ENCODE data around the gene ARPC5L. TPM values are rescaled to one million over a fixed set of nuclear protein-coding genes. Genes with fewer than 3 reads are reported as not detected.

ARPC5L gene
- total and polyA plus RNA-seq, 2 of the 13 experiments (the other 11 are each of a cell fraction or from before 2014, with no cell fraction given) = 29.9 to 33.8 TPM

DNA sequence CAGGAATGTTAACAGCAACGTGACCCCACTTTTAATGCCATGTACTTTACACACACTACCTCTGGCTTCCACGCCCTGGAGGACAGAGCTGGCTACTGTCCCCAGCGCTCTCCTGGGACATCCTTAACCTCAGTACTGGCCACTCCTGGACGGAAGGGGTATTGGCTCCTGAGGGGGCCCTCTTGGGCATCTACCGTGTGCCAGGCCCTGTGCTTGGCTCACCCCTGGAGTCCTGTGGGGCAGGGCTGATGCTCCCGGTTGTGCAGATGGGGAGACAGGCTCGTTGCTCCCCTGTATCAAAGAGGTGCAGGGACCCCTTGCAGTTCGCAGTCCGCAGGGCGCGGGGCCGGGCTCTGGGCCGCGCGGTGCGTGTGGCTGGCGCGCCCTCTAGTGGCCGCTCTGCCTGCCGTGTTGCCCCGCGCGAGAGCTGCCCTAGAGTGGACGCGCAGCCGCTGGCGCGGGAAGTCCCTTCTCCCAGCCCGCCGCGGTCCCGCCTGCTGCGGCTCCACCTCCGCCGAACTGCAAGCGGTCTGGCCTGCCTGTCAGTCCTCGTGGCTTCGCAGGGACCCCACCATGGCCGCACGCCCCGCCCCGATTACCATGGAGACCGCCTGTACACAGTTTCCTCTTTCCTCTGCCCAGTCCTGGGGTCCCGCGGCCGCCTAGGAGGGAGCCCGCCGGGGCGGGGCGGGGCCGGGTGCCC lies 8.9 kb upstream of the ARPC5L start, which contains the start of gene WDR38 (continued):
- no peak for TF ChIP-seq TAF15 (IDR thresholded peaks at IDR 0.05; ENCODE audit: low read depth, low read length, poor library complexity, severe bottlenecking)
- TF ChIP-seq, protein P1, sequence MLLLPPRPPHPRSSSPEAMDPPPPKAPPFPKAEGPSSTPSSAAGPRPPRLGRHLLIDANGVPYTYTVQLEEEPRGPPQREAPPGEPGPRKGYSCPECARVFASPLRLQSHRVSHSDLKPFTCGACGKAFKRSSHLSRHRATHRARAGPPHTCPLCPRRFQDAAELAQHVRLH (CRISPR knock-in tag; IDR thresholded peaks at IDR 0.05; ENCODE audit: borderline replicate concordance, low read depth) = peak; percentile 75; the same call in 1 of the 2 replicates
- TF ChIP-seq HNRNPLL (IDR thresholded peaks at IDR 0.05; ENCODE audit: low read depth, low read length, poor library complexity, severe bottlenecking) = peak; percentile 33
- TF ChIP-seq SALL1 (CRISPR knock-in tag; IDR thresholded peaks at IDR 0.05) = peak; percentile 77
- TF ChIP-seq, protein P2, sequence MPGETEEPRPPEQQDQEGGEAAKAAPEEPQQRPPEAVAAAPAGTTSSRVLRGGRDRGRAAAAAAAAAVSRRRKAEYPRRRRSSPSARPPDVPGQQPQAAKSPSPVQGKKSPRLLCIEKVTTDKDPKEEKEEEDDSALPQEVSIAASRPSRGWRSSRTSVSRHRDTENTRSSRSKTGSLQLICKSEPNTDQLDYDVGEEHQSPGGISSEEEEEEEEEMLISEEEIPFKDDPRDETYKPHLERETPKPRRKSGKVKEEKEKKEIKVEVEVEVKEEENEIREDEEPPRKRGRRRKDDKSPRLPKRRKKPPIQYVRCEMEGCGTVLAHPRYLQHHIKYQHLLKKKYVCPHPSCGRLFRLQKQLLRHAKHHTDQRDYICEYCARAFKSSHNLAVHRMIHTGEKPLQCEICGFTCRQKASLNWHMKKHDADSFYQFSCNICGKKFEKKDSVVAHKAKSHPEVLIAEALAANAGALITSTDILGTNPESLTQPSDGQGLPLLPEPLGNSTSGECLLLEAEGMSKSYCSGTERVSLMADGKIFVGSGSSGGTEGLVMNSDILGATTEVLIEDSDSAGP (CRISPR knock-in tag; IDR thresholded peaks at IDR 0.05; ENCODE audit: borderline replicate concordance) = peak; percentile 86
- TF ChIP-seq, protein P3, sequence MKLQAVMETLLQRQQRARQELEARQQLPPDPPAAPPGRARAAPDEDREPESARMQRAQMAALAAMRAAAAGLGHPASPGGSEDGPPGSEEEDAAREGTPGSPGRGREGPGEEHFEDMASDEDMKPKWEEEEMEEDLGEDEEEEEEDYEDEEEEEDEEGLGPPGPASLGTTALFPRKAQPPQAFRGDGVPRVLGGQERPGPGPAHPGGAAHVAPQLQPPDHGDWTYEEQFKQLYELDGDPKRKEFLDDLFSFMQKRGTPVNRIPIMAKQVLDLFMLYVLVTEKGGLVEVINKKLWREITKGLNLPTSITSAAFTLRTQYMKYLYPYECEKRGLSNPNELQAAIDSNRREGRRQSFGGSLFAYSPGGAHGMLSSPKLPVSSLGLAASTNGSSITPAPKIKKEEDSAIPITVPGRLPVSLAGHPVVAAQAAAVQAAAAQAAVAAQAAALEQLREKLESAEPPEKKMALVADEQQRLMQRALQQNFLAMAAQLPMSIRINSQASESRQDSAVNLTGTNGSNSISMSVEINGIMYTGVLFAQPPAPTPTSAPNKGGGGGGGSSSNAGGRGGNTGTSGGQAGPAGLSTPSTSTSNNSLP (IDR thresholded peaks at IDR 0.05; ENCODE audit: low read depth, low read length) = 0 out of 2 replicates have a peak, but pooled peaks have one; percentile 12
- 0 out of 2 replicates have a peak, but pooled peaks have one; percentile 51 for TF ChIP-seq ZBTB14 (CRISPR knock-in tag; IDR thresholded peaks at IDR 0.05)
- peak; percentile 72; the same call in 1 of the 2 replicates for TF ChIP-seq ZNF724P (CRISPR knock-in tag; IDR thresholded peaks at IDR 0.05; ENCODE audit: borderline replicate concordance)
- no peak for TF ChIP-seq RFX3 (CRISPR knock-in tag; IDR thresholded peaks at IDR 0.05)
- TF ChIP-seq, protein P4, sequence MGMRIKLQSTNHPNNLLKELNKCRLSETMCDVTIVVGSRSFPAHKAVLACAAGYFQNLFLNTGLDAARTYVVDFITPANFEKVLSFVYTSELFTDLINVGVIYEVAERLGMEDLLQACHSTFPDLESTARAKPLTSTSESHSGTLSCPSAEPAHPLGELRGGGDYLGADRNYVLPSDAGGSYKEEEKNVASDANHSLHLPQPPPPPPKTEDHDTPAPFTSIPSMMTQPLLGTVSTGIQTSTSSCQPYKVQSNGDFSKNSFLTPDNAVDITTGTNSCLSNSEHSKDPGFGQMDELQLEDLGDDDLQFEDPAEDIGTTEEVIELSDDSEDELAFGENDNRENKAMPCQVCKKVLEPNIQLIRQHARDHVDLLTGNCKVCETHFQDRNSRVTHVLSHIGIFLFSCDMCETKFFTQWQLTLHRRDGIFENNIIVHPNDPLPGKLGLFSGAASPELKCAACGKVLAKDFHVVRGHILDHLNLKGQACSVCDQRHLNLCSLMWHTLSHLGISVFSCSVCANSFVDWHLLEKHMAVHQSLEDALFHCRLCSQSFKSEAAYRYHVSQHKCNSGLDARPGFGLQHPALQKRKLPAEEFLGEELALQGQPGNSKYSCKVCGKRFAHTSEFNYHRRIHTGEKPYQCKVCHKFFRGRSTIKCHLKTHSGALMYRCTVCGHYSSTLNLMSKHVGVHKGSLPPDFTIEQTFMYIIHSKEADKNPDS (CRISPR knock-in tag; IDR thresholded peaks at IDR 0.05) = no peak
- peak; percentile 19; the same call in 1 of the 2 replicates for TF ChIP-seq GFI1 (CRISPR knock-in tag; IDR thresholded peaks at IDR 0.05; ENCODE audit: borderline replicate concordance)
- 0 out of 2 replicates have a peak, but pooled peaks have one; percentile 33 for TF ChIP-seq ISL2 (CRISPR knock-in tag; IDR thresholded peaks at IDR 0.05)
- TF ChIP-seq ZNF274 (CRISPR knock-in tag; IDR thresholded peaks at IDR 0.05) = 0 out of 2 replicates have a peak, but pooled peaks have one; percentile 14
- no peak for TF ChIP-seq IKZF4 (CRISPR knock-in tag; IDR thresholded peaks at IDR 0.05; ENCODE audit: borderline replicate concordance, low read depth, not compliant biosample characterization)
- peak; percentile 70; the same call in 1 of the 2 replicates for TF ChIP-seq ZNF614 (CRISPR knock-in tag; IDR thresholded peaks at IDR 0.05; ENCODE audit: borderline replicate concordance)
- peak; percentile 54 for TF ChIP-seq RBM39 (IDR thresholded peaks at IDR 0.05; ENCODE audit: low read depth, low read length, poor library complexity, severe bottlenecking)
- TF ChIP-seq MXD3 (CRISPR knock-in tag; IDR thresholded peaks at IDR 0.05) = peak; percentile 66
